ENCODE results near the gene LDHB.

GRCh38 chr12:21662122-21662792 lies 4.6 kb upstream of the LDHB start:
- TF ChIP-seq, protein P1, sequence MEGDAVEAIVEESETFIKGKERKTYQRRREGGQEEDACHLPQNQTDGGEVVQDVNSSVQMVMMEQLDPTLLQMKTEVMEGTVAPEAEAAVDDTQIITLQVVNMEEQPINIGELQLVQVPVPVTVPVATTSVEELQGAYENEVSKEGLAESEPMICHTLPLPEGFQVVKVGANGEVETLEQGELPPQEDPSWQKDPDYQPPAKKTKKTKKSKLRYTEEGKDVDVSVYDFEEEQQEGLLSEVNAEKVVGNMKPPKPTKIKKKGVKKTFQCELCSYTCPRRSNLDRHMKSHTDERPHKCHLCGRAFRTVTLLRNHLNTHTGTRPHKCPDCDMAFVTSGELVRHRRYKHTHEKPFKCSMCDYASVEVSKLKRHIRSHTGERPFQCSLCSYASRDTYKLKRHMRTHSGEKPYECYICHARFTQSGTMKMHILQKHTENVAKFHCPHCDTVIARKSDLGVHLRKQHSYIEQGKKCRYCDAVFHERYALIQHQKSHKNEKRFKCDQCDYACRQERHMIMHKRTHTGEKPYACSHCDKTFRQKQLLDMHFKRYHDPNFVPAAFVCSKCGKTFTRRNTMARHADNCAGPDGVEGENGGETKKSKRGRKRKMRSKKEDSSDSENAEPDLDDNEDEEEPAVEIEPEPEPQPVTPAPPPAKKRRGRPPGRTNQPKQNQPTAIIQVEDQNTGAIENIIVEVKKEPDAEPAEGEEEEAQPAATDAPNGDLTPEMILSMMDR (tag by site-specific recombination; IDR thresholded peaks at IDR 0.05), result no peak
- TF ChIP-seq, protein P2, sequence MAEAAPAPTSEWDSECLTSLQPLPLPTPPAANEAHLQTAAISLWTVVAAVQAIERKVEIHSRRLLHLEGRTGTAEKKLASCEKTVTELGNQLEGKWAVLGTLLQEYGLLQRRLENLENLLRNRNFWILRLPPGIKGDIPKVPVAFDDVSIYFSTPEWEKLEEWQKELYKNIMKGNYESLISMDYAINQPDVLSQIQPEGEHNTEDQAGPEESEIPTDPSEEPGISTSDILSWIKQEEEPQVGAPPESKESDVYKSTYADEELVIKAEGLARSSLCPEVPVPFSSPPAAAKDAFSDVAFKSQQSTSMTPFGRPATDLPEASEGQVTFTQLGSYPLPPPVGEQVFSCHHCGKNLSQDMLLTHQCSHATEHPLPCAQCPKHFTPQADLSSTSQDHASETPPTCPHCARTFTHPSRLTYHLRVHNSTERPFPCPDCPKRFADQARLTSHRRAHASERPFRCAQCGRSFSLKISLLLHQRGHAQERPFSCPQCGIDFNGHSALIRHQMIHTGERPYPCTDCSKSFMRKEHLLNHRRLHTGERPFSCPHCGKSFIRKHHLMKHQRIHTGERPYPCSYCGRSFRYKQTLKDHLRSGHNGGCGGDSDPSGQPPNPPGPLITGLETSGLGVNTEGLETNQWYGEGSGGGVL (tag by site-specific recombination; IDR thresholded peaks at IDR 0.05), result no peak
- TF ChIP-seq ZIC2 (tag by site-specific recombination; IDR thresholded peaks at IDR 0.05) (no peak), YY1 (tag by site-specific recombination; IDR thresholded peaks at IDR 0.05) (no peak), ZNF530 (tag by site-specific recombination; IDR thresholded peaks at IDR 0.05; ENCODE audit: low read depth) (no peak), ZNF274 (IDR thresholded peaks at IDR 0.05; ENCODE audit: low read length) (no peak), ZNF274 (tag by site-specific recombination; IDR thresholded peaks at IDR 0.05; ENCODE audit: borderline replicate concordance) (no peak), ZSCAN18 (tag by site-specific recombination; IDR thresholded peaks at IDR 0.05) (no peak), ZNF521 (tag by site-specific recombination; IDR thresholded peaks at IDR 0.05) (no peak), ZNF362 (tag by site-specific recombination; IDR thresholded peaks at IDR 0.05) (no peak)
